CD14-positive monocyte (primary cell): Measurements from ENCODE around the gene MACROD2. TPM values are rescaled to one million over a fixed set of nuclear protein-coding genes. Genes with fewer than 3 reads are reported as not detected.

Source experiments
- DNase-seq, 3 donors: peaks; one replicate each; pipeline ENCODE4 v3.0.0-alpha.2; 2011 to 2022
- H2AFZ ChIP-seq: 2 replicates; pipeline ENCODE4 v1.6.0; 2012; ENCODE audit warnings: mild to moderate bottlenecking, low read depth, low read length, inconsistent platforms; ENCODE audit not compliant: insufficient read depth, poor library complexity, severe bottlenecking
- H3K27ac ChIP-seq, 2 donors: 1 replicate in 1 of 2; 2 replicates in 1 of 2; pipeline ENCODE4 v1.5.1; 2012 to 2013; ENCODE audit warnings: low read length in 2 of 2, control low read depth in 1 of 2, inconsistent platforms in 1 of 2, low read depth in 1 of 2, mild to moderate bottlenecking in 1 of 2
- H3K27me3 ChIP-seq, 2 donors: one replicate each; pipeline versions ENCODE4 v1.6.0 to v1.6.1; 2011 to 2013; ENCODE audit warnings: low read length in 2 of 2; ENCODE audit not compliant: control insufficient read depth in 2 of 2, insufficient read depth in 2 of 2
- H3K36me3 ChIP-seq, 2 donors: replicated peaks in 1 of 2; 1 replicate in 1 of 2; 2 replicates in 1 of 2; pipeline versions ENCODE4 v1.5.1 to v1.6.1; 2012 to 2013; ENCODE audit warnings: low read length in 2 of 2, control low read depth in 1 of 2, inconsistent platforms in 1 of 2, mild to moderate bottlenecking in 1 of 2; ENCODE audit not compliant: insufficient read depth in 2 of 2, control insufficient read depth in 1 of 2
- H3K4me1 ChIP-seq, 2 donors: 1 replicate in 1 of 2; 2 replicates in 1 of 2; pipeline versions ENCODE4 v1.5.1 to v1.6.1; 2012 to 2013; ENCODE audit warnings: low read length in 2 of 2, control low read depth in 1 of 2, inconsistent platforms in 1 of 2, mild to moderate bottlenecking in 1 of 2, moderate library complexity in 1 of 2; ENCODE audit not compliant: insufficient read depth in 2 of 2, control insufficient read depth in 1 of 2
- H3K4me2 ChIP-seq: replicated peaks from 2 replicates; pipeline ENCODE3; 2012; ENCODE audit warnings: low read length, moderate library complexity, mild to moderate bottlenecking; ENCODE audit not compliant: poor library complexity, severe bottlenecking; ENCODE audit errors: extremely low read depth
- H3K4me3 ChIP-seq, 3 experiments: fragments of 200-600 bp in 1 of 3; sonication (generic) in 1 of 3; replicated peaks in 1 of 3; 1 replicate in 2 of 3; 2 replicates in 1 of 3; pipeline ENCODE4 v1.5.1; 2011 to 2013; ENCODE audit warnings: low read length in 3 of 3, mild to moderate bottlenecking in 3 of 3, control low read depth in 2 of 3, low read depth in 2 of 3, inconsistent platforms in 1 of 3, moderate library complexity in 1 of 3
- H3K79me2 ChIP-seq: 2 replicates; pipeline ENCODE4 v1.6.0; 2012; ENCODE audit warnings: mild to moderate bottlenecking, control low read depth, inconsistent platforms, low read length, moderate library complexity; ENCODE audit not compliant: insufficient read depth
- H3K9ac ChIP-seq: 2 replicates; pipeline ENCODE4 v1.6.0; 2017; ENCODE audit warnings: low read length, mild to moderate bottlenecking; ENCODE audit not compliant: insufficient read depth, poor library complexity, severe bottlenecking
- H3K9me3 ChIP-seq, 2 donors: replicated peaks in 1 of 2; 1 replicate in 1 of 2; 2 replicates in 1 of 2; pipeline versions ENCODE4 v1.5.1 to v1.6.1; 2012 to 2013; ENCODE audit warnings: low read length in 2 of 2, control low read depth in 1 of 2; ENCODE audit not compliant: control insufficient read depth in 1 of 2, insufficient read depth in 1 of 2
- H4K20me1 ChIP-seq: 2 replicates; pipeline ENCODE4 v1.6.0; 2012; ENCODE audit warnings: mild to moderate bottlenecking, low read length, control low read depth, moderate library complexity; ENCODE audit not compliant: insufficient read depth
- H3K27ac Mint-ChIP-seq, 7 donors: one replicate each; pipeline ENCODE4 v1.8.0; 2020; ENCODE audit warnings: mild to moderate bottlenecking in 7 of 7, mixed read lengths in 7 of 7, moderate library complexity in 6 of 7, inconsistent platforms in 2 of 7
- H3K27me3 Mint-ChIP-seq, 3 donors: one replicate each; pipeline ENCODE4 v1.8.0; 2021 to 2022; ENCODE audit warnings: low read depth in 3 of 3, mild to moderate bottlenecking in 3 of 3, mixed read lengths in 3 of 3, moderate library complexity in 3 of 3, inconsistent platforms in 1 of 3
- H3K36me3 Mint-ChIP-seq, 2 donors: one replicate each; pipeline ENCODE4 v1.8.0; 2020; ENCODE audit warnings: mixed read lengths in 2 of 2, inconsistent platforms in 1 of 2, mild to moderate bottlenecking in 1 of 2
- H3K4me1 Mint-ChIP-seq: one replicate; pipeline ENCODE4 v1.8.0; 2020; ENCODE audit warnings: mild to moderate bottlenecking, mixed read lengths
- H3K4me3 Mint-ChIP-seq, 2 donors: one replicate each; pipeline ENCODE4 v1.8.0; 2020; ENCODE audit warnings: mild to moderate bottlenecking in 2 of 2, mixed read lengths in 2 of 2, moderate library complexity in 1 of 2
- H3K9me3 Mint-ChIP-seq, 7 donors: one replicate each; pipeline ENCODE4 v1.8.0; 2020 to 2022; ENCODE audit warnings: mixed read lengths in 7 of 7, mild to moderate bottlenecking in 6 of 7, moderate library complexity in 6 of 7, inconsistent platforms in 2 of 7
- WGBS: methylation state at CpG from one replicate; pipeline ENCODE4 v1.1.5; 2013; ENCODE audit warnings: missing lambda C conversion rate; ENCODE audit not compliant: insufficient coverage; 5-methylcytosine and 5-hydroxymethylcytosine counted together
- intact Hi-C, 2 donors: fragments of 100-400 bp; cut with micrococcal nuclease; formaldehyde crosslinking; loops; one replicate each; pipeline versions ENCODE4 v1.15.0 to v1.15.1; 2023
- polyA plus RNA-seq, 3 donors: library from polyadenylated mRNA; depleted of rRNA in 1 of 3; unstranded in 2 of 3; stranded (reverse) in 1 of 3; fragments of 300-500 nt in 2 of 3; fragments of >200 nt in 1 of 3; fragmentation: Illumina TruSeq in 2 of 3; gene quantifications; 1 replicate in 2 of 3; 2 replicates in 1 of 3; pipeline ENCODE4 v1.2.3, GENCODE V29; 2012 to 2021
- TF ChIP-seq, protein P1 (sequence below): fragments of 200-600 bp; IDR thresholded peaks from one replicate; pipeline ENCODE4 v1.8.0; 2022; ENCODE audit warnings: antibody characterized with exemption, mild to moderate bottlenecking

The MACROD2 gene
- polyA plus RNA-seq, 3 donors: 0.23 TPM; not detected in 2

DNA sequence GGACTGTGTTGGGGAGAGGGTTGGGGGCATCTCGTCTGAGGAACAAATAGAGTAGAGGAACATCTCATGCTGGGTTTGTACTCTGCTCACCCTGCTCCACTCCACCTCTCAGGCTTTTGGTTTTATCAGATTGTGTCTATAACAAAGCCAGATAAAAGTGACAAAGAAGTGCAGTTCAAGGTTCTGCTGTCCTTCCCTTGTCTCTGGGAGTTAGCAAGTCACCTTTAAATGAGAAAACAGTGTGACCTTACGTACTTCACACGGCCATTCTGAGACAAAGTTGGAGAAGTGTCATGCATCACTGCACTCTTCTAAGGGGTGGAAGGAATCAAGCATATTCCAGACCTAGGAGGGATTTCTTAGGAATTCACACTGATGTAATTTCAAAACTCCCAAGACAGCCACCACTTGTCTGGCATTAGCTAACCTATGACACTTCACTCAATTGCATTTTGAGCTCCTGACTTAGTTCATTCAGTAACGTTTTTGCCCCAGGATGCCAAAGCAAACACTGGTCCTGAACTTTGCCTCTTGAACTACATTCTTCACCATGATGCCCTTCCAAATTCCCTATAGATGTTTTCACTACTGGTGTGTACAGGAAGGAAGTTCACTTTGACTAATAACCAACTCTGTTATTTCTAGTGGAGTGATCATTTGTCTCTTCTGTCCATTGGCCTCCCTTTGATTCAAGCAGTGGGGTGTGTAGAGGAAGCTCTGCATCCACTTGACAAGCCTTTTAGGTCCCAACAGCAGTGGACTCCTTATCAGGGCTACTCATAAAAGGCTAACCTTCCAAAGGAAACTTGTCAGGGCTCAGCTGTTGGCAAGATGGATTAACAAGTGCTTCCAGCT, 989.7 kb downstream of the MACROD2 start:
- no peaks in the 10 kb centered on the region for H4K20me1 ChIP-seq
- 63% methylated on average over 1 of the region's 4 CpGs for WGBS
- no peaks in the 10 kb centered on the region for H3K27me3 Mint-ChIP-seq
- H3K27ac Mint-ChIP-seq: no peak overlapping the region
- no peak overlapping the region for H3K27ac ChIP-seq
- no peak overlapping the region for H2AFZ ChIP-seq
- no peak for DNase-seq
- H3K27me3 ChIP-seq: no peaks in the 10 kb centered on the region
- no peak overlapping the region for H3K4me3 ChIP-seq
- no peaks in the 10 kb centered on the region for H3K36me3 ChIP-seq
- H3K4me2 ChIP-seq: no peak overlapping the region
- intact Hi-C loops: no loop called here
- no peak overlapping the region for H3K9ac ChIP-seq
- peaks cover 8 to 32% of the 10 kb centered on the region in 2 donors for H3K9me3 ChIP-seq
- no peaks in the 10 kb centered on the region for H3K4me1 Mint-ChIP-seq
- H3K36me3 Mint-ChIP-seq: no peaks in the 10 kb centered on the region
- no peaks in the 10 kb centered on the region for H3K79me2 ChIP-seq
- TF ChIP-seq, protein P1, sequence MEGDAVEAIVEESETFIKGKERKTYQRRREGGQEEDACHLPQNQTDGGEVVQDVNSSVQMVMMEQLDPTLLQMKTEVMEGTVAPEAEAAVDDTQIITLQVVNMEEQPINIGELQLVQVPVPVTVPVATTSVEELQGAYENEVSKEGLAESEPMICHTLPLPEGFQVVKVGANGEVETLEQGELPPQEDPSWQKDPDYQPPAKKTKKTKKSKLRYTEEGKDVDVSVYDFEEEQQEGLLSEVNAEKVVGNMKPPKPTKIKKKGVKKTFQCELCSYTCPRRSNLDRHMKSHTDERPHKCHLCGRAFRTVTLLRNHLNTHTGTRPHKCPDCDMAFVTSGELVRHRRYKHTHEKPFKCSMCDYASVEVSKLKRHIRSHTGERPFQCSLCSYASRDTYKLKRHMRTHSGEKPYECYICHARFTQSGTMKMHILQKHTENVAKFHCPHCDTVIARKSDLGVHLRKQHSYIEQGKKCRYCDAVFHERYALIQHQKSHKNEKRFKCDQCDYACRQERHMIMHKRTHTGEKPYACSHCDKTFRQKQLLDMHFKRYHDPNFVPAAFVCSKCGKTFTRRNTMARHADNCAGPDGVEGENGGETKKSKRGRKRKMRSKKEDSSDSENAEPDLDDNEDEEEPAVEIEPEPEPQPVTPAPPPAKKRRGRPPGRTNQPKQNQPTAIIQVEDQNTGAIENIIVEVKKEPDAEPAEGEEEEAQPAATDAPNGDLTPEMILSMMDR: no peak
- H3K4me3 Mint-ChIP-seq: no peak overlapping the region
- no peaks in the 10 kb centered on the region for H3K4me1 ChIP-seq
- peaks cover 5 to 25% (median 16%) of the 10 kb centered on the region in 7 donors for H3K9me3 Mint-ChIP-seq

DNA sequence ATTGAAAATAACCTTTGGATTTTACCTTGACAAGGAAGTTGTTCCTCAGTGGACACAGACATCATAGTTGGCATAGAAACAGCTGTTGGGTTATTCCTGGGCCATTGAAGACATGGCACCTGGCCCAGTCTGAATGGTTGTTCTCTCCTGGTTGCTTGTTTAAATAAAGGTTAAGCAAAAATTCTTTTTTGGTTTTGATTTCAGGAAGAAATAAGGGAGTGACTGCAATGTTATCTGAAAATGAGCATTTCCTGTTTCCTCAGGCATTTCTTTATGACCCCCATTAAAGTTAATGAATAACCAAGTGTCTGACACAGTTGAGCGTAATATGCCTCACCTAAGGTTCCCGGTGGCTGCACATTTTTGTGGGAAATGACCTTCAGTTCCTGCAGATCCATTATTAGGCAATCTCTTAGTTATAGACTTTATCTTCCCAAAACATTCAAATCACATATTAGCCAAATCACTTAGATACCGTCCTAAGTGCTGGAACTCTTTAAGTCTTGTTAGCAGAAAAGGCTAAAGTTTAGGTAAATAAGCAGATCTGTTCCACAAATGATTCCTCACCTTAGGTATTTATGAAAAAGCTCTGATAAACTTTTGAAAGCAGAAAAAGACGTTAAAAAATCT, 990.8 kb downstream of the MACROD2 start:
- intact Hi-C loops: no loop called here
- no peaks in the 10 kb centered on the region for H3K36me3 ChIP-seq
- no peak overlapping the region for H3K4me3 ChIP-seq
- no peaks in the 10 kb centered on the region for H3K79me2 ChIP-seq
- H3K4me2 ChIP-seq: no peak overlapping the region
- no peak overlapping the region for H3K4me3 Mint-ChIP-seq
- no peak overlapping the region for H3K27ac ChIP-seq
- no peak overlapping the region for H3K9ac ChIP-seq
- peaks cover 8 to 26% of the 10 kb centered on the region in 2 donors for H3K9me3 ChIP-seq
- H2AFZ ChIP-seq: no peak overlapping the region
- TF ChIP-seq, protein P1: no peak
- H3K36me3 Mint-ChIP-seq: no peaks in the 10 kb centered on the region
- H3K27me3 Mint-ChIP-seq: no peaks in the 10 kb centered on the region
- DNase-seq: no peak
- H3K9me3 Mint-ChIP-seq: peaks cover 8 to 26% (median 15%) of the 10 kb centered on the region in 7 donors
- H3K4me1 Mint-ChIP-seq: no peaks in the 10 kb centered on the region
- no peaks in the 10 kb centered on the region for H3K4me1 ChIP-seq
- no peaks in the 10 kb centered on the region for H4K20me1 ChIP-seq
- no peaks in the 10 kb centered on the region for H3K27me3 ChIP-seq
- 51% methylated on average over 2 of the region's 4 CpGs for WGBS
- no peak overlapping the region for H3K27ac Mint-ChIP-seq
